Lung (tissue), 12 donors: ENCODE results near the gene FEN1. TPM values are rescaled to one million over a fixed set of nuclear protein-coding genes. Genes with fewer than 3 reads are reported as not detected.

Experiments
- ATAC-seq: fragments of 200-7000 bp; cut with Tn5 transposase; one replicate; pipeline ENCODE4 v1.9.1; 2020; ENCODE audit warnings: moderate number of reproducible peaks; ENCODE audit not compliant: insufficient read depth, low FRiP score
- DNase-seq, 3 donors: peaks; one replicate each; pipeline ENCODE4 v3.0.0-alpha.2; 2013 to 2017
- H3K27ac ChIP-seq, 2 donors: one replicate each; pipeline ENCODE4 v1.5.1; 2013; ENCODE audit warnings: mild to moderate bottlenecking in 2 of 2, moderate library complexity in 2 of 2, control low read depth in 1 of 2, inconsistent platforms in 1 of 2, low read depth in 1 of 2, low read length in 1 of 2
- H3K27me3 ChIP-seq, 3 donors: one replicate each; pipeline ENCODE4 v1.5.1; 2013; ENCODE audit warnings: low read length in 2 of 3; ENCODE audit not compliant: control insufficient read depth in 3 of 3, insufficient read depth in 3 of 3
- H3K36me3 ChIP-seq, 4 donors: one replicate each; pipeline ENCODE4 v1.5.1; 2013; ENCODE audit warnings: low read length in 4 of 4, mild to moderate bottlenecking in 1 of 4, moderate library complexity in 1 of 4; ENCODE audit not compliant: control insufficient read depth in 4 of 4, insufficient read depth in 4 of 4
- H3K4me1 ChIP-seq, 5 donors: one replicate each; pipeline ENCODE4 v1.5.1; 2013; ENCODE audit warnings: low read length in 5 of 5, mild to moderate bottlenecking in 2 of 5, moderate library complexity in 1 of 5; ENCODE audit not compliant: control insufficient read depth in 5 of 5, insufficient read depth in 5 of 5
- H3K4me3 ChIP-seq: one replicate; pipeline ENCODE4 v1.5.1; 2013; ENCODE audit warnings: mild to moderate bottlenecking, control low read depth, moderate library complexity
- H3K9ac ChIP-seq, 2 donors: one replicate each; pipeline ENCODE4 v1.5.1; 2013; ENCODE audit warnings: low read length in 2 of 2, control low read depth in 1 of 2; ENCODE audit not compliant: insufficient read depth in 1 of 2
- H3K9me3 ChIP-seq, 4 donors: one replicate each; pipeline ENCODE4 v1.5.1; 2013; ENCODE audit warnings: low read length in 3 of 4, mild to moderate bottlenecking in 1 of 4, moderate library complexity in 1 of 4; ENCODE audit not compliant: control insufficient read depth in 4 of 4, insufficient read depth in 3 of 4
- WGBS, 2 donors: extraction: QIAGEN DNeasy Blood & Tissue Kit; methylation state at CpG; one replicate each; pipeline ENCODE4 v1.1.7; 2013; 5-methylcytosine and 5-hydroxymethylcytosine counted together
- polyA plus RNA-seq, 2 donors: library from polyadenylated mRNA; stranded (reverse); fragments of 200-250 nt; gene quantifications; one replicate each; pipeline ENCODE4 v1.2.1, GENCODE V29; 2013
- total RNA-seq, 2 donors: library from RNA; depleted of rRNA in 1 of 2; stranded (reverse); fragments of >200 nt in 1 of 2; gene quantifications; one replicate each; pipeline ENCODE4 v1.2.1, GENCODE V29; 2014 to 2021
- TF ChIP-seq, protein P1 (sequence below): IDR thresholded peaks from 2 replicates; pipeline ENCODE4 v1.5.1; 2012; ENCODE audit warnings: mild to moderate bottlenecking; ENCODE audit errors: control extremely low read depth, extremely low read depth
- donor health status: control.
- donor health status: control.
- donor health status: Bipolar disorder and iron deficiency.
- donor health status: healthy.
- donor health status: DM: yes; HTN: yes; CAD: no.

Gene FEN1
- total and polyA plus RNA-seq, 4 donors, result 6.4 to 13.2 (median 10.2) TPM

DNA sequence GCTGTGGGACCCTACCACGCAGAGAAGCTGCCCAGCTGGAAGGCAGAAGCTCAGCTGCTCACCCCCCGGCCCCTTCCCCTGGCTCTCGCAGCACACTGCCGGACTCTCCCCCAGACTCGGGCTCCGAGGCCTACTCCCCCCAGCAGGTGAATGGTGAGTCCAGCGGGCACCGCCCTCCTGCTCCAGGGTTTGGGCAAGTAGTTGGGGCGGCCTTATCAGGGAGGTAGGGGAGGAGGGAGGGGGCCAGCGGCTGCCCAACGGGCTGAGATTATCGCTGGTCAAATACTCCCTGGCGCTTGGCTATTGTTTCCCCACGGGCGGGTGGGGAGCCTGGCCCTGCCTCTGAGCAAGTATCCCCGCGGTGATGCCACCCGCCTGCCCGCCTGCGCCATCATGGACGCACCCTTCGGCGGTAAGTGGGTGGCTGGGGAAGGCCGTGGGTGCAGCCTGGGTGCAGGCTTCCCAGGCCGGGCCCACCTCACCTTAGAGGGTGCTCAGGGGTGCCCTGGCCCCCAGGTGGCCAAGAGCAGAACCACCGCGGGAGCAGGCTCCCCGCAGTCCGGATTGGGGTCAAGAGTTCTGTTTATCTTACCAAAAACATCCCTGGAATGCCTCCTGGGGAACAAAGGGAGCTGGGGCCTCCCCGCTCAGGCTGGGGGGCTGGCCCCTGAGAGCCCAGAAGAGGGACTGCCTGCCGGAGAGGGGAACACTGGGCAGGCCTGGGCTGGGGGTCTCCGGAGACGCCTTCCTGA lies 23.4 kb upstream of the FEN1 start:
- TF ChIP-seq, protein P1, sequence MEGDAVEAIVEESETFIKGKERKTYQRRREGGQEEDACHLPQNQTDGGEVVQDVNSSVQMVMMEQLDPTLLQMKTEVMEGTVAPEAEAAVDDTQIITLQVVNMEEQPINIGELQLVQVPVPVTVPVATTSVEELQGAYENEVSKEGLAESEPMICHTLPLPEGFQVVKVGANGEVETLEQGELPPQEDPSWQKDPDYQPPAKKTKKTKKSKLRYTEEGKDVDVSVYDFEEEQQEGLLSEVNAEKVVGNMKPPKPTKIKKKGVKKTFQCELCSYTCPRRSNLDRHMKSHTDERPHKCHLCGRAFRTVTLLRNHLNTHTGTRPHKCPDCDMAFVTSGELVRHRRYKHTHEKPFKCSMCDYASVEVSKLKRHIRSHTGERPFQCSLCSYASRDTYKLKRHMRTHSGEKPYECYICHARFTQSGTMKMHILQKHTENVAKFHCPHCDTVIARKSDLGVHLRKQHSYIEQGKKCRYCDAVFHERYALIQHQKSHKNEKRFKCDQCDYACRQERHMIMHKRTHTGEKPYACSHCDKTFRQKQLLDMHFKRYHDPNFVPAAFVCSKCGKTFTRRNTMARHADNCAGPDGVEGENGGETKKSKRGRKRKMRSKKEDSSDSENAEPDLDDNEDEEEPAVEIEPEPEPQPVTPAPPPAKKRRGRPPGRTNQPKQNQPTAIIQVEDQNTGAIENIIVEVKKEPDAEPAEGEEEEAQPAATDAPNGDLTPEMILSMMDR, result no peak
- no peaks in the 10 kb centered on the region for H3K27me3 ChIP-seq
- DNase-seq (peak; percentile 70 to 75 (median 71)), ATAC-seq (no peak)
- peak overlapping the region in 1 of 2 donors; percentile 16 for H3K9ac ChIP-seq
- peak overlapping the region in 1 of 2 donors; percentile 52 for H3K27ac ChIP-seq
- H3K36me3 ChIP-seq, result no peaks in the 10 kb centered on the region
- no peak overlapping the region for H3K4me3 ChIP-seq
- no peaks in the 10 kb centered on the region for H3K9me3 ChIP-seq
- 68 to 78% methylated on average over 33 of the region's 33 CpGs for WGBS, 2 donors
- peaks cover 0 to 35% (median 10%) of the 10 kb centered on the region in 5 donors for H3K4me1 ChIP-seq

- ATAC-seq, result no peak
- Histone ChIP-seq H3K9ac (no peak overlapping the region), H3K27me3 (no peaks in the 10 kb centered on the region), H3K9me3 (no peaks in the 10 kb centered on the region), H3K4me3 (no peak overlapping the region), H3K27ac (peak overlapping the region in 1 of 2 donors; percentile 26), H3K4me1 (peaks cover 0 to 27% (median 10%) of the 10 kb centered on the region in 5 donors), H3K36me3 (no peaks in the 10 kb centered on the region)
- DNase-seq, result no peak
- TF ChIP-seq, protein P1, result no peak
- 85 to 90% methylated on average over 20 of the region's 20 CpGs for WGBS, 2 donors
Measured at GRCh38 chr11:61769946-61770683, 22.6 kb upstream of the FEN1 start.

DNA sequence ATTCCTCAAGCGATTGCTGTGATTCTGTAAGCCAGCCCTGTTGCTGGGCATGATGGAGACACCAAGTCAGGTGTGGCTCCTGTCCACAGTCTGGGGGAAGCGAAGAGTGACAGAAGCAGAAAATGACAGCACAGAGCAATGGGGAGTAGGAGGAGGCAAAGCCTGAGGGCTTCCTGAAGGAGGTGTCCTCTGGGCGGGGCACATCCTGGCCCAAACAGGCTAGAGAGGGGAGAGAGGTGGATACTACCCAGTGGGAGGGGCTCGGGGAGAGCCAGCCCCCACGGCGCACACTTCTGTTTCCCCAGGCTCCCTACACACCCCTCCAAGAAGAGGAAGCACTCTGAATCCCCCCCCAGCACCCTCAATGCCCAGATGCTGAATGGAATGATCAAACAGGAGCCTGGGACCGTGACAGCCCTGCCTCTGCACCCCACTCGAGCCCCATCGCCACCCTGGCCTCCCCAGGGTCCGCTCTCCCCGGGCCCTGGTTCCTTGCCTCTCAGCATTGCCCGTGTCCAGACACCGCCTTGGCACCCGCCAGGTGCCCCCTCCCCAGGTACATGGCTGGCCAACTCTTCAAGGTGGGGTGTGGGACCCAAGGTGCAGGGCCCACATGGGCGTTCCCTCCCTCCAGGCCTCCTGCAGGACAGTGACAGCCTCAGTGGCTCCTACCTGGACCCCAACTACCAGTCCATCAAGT lies 21.4 kb upstream of the FEN1 start:
- no peak for DNase-seq
- H3K27ac ChIP-seq, result no peak overlapping the region
- H3K27me3 ChIP-seq, result no peaks in the 10 kb centered on the region

More for the DNA sequence above, 21.4 kb upstream of the FEN1 start:
- TF ChIP-seq, protein P1, result no peak
- Histone ChIP-seq H3K36me3 (no peaks in the 10 kb centered on the region), H3K4me1 (peaks cover 0 to 26% (median 10%) of the 10 kb centered on the region in 5 donors), H3K4me3 (no peak overlapping the region), H3K9me3 (no peaks in the 10 kb centered on the region), H3K9ac (no peak overlapping the region)
- ATAC-seq, result no peak
- 79 to 83% methylated on average over 15 of the region's 15 CpGs for WGBS, 2 donors
